Measurements from ENCODE around the gene ASRGL1.
A peak's percentile ranks its signal among the peaks of the same experiment; 100 is the strongest.
"Not testable (repeated sequence)": the region's sequence is repeated elsewhere in the genome, so short reads cannot be mapped to it uniquely, and the experiment has no call there.

The ASRGL1 gene

GRCh38 chr11:62337303-62338181, at the start of gene ASRGL1:
Gene ASRGL1 (plus strand): TSS chr11:62337448. CDS start chr11:62337978, 530 bp downstream.
- DNase-seq: peak; percentile 42

- no peak for DNase-seq
Observed at GRCh38 chr11:62295504-62295903, 41.7 kb upstream of the ASRGL1 start.

GRCh38 chr11:62298975-62299374, 38.3 kb upstream of the ASRGL1 start, which contains the start of gene SCGB1D4:
Gene SCGB1D4 (minus strand): TSS chr11:62299075. CDS start chr11:62299010, 65 bp downstream.
- no peak for DNase-seq

GRCh38 chr11:62306227-62306626, 31.0 kb upstream of the ASRGL1 start:
- DNase-seq: no peak

GRCh38 chr11:62307950-62308349, 29.3 kb upstream of the ASRGL1 start:
- no peak for DNase-seq

- no peak for DNase-seq
Observed at GRCh38 chr11:62309991-62310390, 27.3 kb upstream of the ASRGL1 start.

- peak; percentile 4 for DNase-seq
Observed at GRCh38 chr11:62315431-62315830, 21.8 kb upstream of the ASRGL1 start.

- no peak for DNase-seq
Observed at GRCh38 chr11:62322524-62322923, 14.7 kb upstream of the ASRGL1 start.

GRCh38 chr11:62324731-62325556, 12.3 kb upstream of the ASRGL1 start:
- DNase-seq: peak; percentile 89

- DNase-seq: not testable (repeated sequence)
Observed at GRCh38 chr11:62325781-62326180, 11.5 kb upstream of the ASRGL1 start.

- DNase-seq: not testable (repeated sequence)
Observed at GRCh38 chr11:62326719-62327118, 10.5 kb upstream of the ASRGL1 start.

- not testable (repeated sequence) for DNase-seq
Observed at GRCh38 chr11:62327541-62327940, 9.7 kb upstream of the ASRGL1 start.

GRCh38 chr11:62331264-62331663, 6.0 kb upstream of the ASRGL1 start:
- DNase-seq: peak; percentile 41

GRCh38 chr11:62333768-62334167, 3.5 kb upstream of the ASRGL1 start:
- DNase-seq: peak; percentile 46

- not testable (repeated sequence) for DNase-seq
Observed at GRCh38 chr11:62336949-62337302, 322 bp upstream of the ASRGL1 start.

GRCh38 chr11:62338218-62338617, 970 bp downstream of the ASRGL1 start:
- no peak for DNase-seq

GRCh38 chr11:62340269-62340901, 3.1 kb downstream of the ASRGL1 start:
- peak; percentile 56 for DNase-seq

- peak; percentile 23 for DNase-seq
Observed at GRCh38 chr11:62341588-62341987, 4.3 kb downstream of the ASRGL1 start.

- DNase-seq: peak; percentile 79
Observed at GRCh38 chr11:62343646-62344190, 6.5 kb downstream of the ASRGL1 start.

- peak; percentile 84 for DNase-seq
Observed at GRCh38 chr11:62344210-62344609, 7.0 kb downstream of the ASRGL1 start.

GRCh38 chr11:62345861-62346260, 8.6 kb downstream of the ASRGL1 start:
- no peak for DNase-seq

GRCh38 chr11:62352355-62353336, 15.4 kb downstream of the ASRGL1 start:
- no peak for DNase-seq
